Measurements from ENCODE around the gene ZSCAN10. TPM values are rescaled to one million over a fixed set of nuclear protein-coding genes. Genes with fewer than 3 reads are reported as not detected.
A peak's percentile ranks its signal among the peaks of the same experiment; 100 is the strongest.

Gene ZSCAN10
- total and polyA plus RNA-seq, 7 donors: 0.07 to 0.16 TPM; not detected in 5

- 70 to 79% (median 71%) methylated on average over 5 of the region's 5 CpGs for WGBS, 3 donors
- no peak for TF ChIP-seq CTCF (IDR thresholded peaks at IDR 0.05)
- DNase-seq: no peak
- H3K27ac ChIP-seq: no peak overlapping the region
- no peak for ATAC-seq
- peaks cover 8% of the 10 kb centered on the region for H3K4me1 ChIP-seq
- H3K36me3 ChIP-seq (ENCODE audit: insufficient read depth in 1 of 2, low read depth in 1 of 2): no peaks in the 10 kb centered on the region
- H3K9me3 ChIP-seq: no peaks in the 10 kb centered on the region
- intact Hi-C loops (cut with DNase I): no loop called here
- H3K27me3 ChIP-seq (ENCODE audit: insufficient read depth in 3 of 3, low read length in 2 of 3): peaks cover 0 to 40% (median 18%) of the 10 kb centered on the region in 3 donors
- no peak overlapping the region for H3K4me3 ChIP-seq
Observed at GRCh38 chr16:3050487-3050886, 48.6 kb downstream of the ZSCAN10 start.

GRCh38 chr16:3049921-3050481 is 49.1 kb downstream of the ZSCAN10 start:
- no peak for ATAC-seq

GRCh38 chr16:3047387-3047720 is 51.7 kb downstream of the ZSCAN10 start:
- no peaks in the 10 kb centered on the region for H3K36me3 ChIP-seq (ENCODE audit: insufficient read depth in 1 of 2, low read depth in 1 of 2)
- no peak overlapping the region for H3K27ac ChIP-seq
- ATAC-seq (no peak), DNase-seq (no peak)
- WGBS, 3 donors: 14 to 18% (median 14%) methylated on average over 9 to 13 of the region's 13 CpGs
- intact Hi-C loops (cut with DNase I): no loop called here
- peaks cover 0 to 68% (median 30%) of the 10 kb centered on the region in 3 donors for H3K27me3 ChIP-seq (ENCODE audit: insufficient read depth in 3 of 3, low read length in 2 of 3)
- H3K4me3 ChIP-seq: peak overlapping the region; percentile 66
- TF ChIP-seq CTCF (IDR thresholded peaks at IDR 0.05): no peak
- no peaks in the 10 kb centered on the region for H3K9me3 ChIP-seq
- peaks cover 11% of the 10 kb centered on the region for H3K4me1 ChIP-seq

More at GRCh38 chr16:3049921-3050481, 49.1 kb downstream of the ZSCAN10 start:
- Histone ChIP-seq H3K4me3 (no peak overlapping the region), H3K4me1 (peaks cover 11% of the 10 kb centered on the region), H3K9me3 (no peaks in the 10 kb centered on the region), H3K27ac (no peak overlapping the region), H3K27me3 (ENCODE audit: insufficient read depth in 3 of 3, low read length in 2 of 3) (peaks cover 0 to 45% (median 20%) of the 10 kb centered on the region in 3 donors), H3K36me3 (ENCODE audit: insufficient read depth in 1 of 2, low read depth in 1 of 2) (no peaks in the 10 kb centered on the region)
- DNase-seq: no peak
- TF ChIP-seq CTCF (IDR thresholded peaks at IDR 0.05): no peak
- 75 to 81% (median 79%) methylated on average over 24 to 26 of the region's 26 CpGs for WGBS, 3 donors
- intact Hi-C loops (cut with DNase I): no loop called here

- H3K27me3 ChIP-seq (ENCODE audit: insufficient read depth in 3 of 3, low read length in 2 of 3): peaks cover 0 to 69% (median 34%) of the 10 kb centered on the region in 3 donors
- peak overlapping the region; percentile 66 for H3K4me3 ChIP-seq
- H3K4me1 ChIP-seq: peaks cover 11% of the 10 kb centered on the region
- no peaks in the 10 kb centered on the region for H3K9me3 ChIP-seq
- intact Hi-C loops (cut with DNase I): no loop called here
- no peaks in the 10 kb centered on the region for H3K36me3 ChIP-seq (ENCODE audit: insufficient read depth in 1 of 2, low read depth in 1 of 2)
- ATAC-seq (peak in 2 of 4 donors; percentile 4 to 10), DNase-seq (no peak)
- WGBS, 3 donors: 2 to 3% (median 2%) methylated on average over 24 to 54 of the region's 54 CpGs
- no peak for TF ChIP-seq CTCF (IDR thresholded peaks at IDR 0.05)
- H3K27ac ChIP-seq: no peak overlapping the region
Observed at GRCh38 chr16:3046641-3047386, 52.3 kb downstream of the ZSCAN10 start.

Data from psoas muscle (tissue), 8 donors.